Astrocyte (in vitro differentiated cells and primary cell): ENCODE results near the gene MXRA7.

Experiments used
- CTCF ChIP-seq: IDR thresholded peaks from 2 replicates; pipeline ENCODE4 v1.5.1; 2011; ENCODE audit warnings: low read depth, mild to moderate bottlenecking, inconsistent platforms, low read length, moderate library complexity; ENCODE audit not compliant: insufficient read depth
- EZH2 ChIP-seq: IDR thresholded peaks from 2 replicates; pipeline ENCODE4 v1.6.1; 2012; ENCODE audit warnings: mild to moderate bottlenecking, low read length, inconsistent platforms; ENCODE audit not compliant: insufficient read depth

GRCh38 chr17:76713765-76714164, 3.0 kb upstream of the MXRA7 start:
- TF ChIP-seq CTCF (no peak), EZH2 (no peak)
